GM12878 (cell line): ENCODE data around the gene MRPL20. TPM values are rescaled to one million over a fixed set of nuclear protein-coding genes. Genes with fewer than 3 reads are reported as not detected.

ENCODE experiments used
- ATAC-seq: fragments of 200-7000 bp; cut with Tn5 transposase; 3 replicates; pipeline ENCODE4 v1.9.1; 2020; ENCODE audit warnings: mild to moderate bottlenecking, moderate library complexity
- BruUV-seq: library from RNA; stranded (reverse); fragments of 400-500 nt; replicated peaks from 2 replicates; lab custom pipeline; 2021; lab: Mats Ljungman, UMichigan
- CTCF ChIA-PET: fragments of 300-600 bp; sonication (Branson Sonifier 250); formaldehyde crosslinking; extraction: SDS; loops from one replicate; lab custom pipeline; 2021; ENCODE audit warnings: inconsistent platforms; lab: Yijun Ruan, JAX
- POLR2A ChIA-PET: fragments of 350-600 bp; formaldehyde crosslinking; extraction: SDS; loops from one replicate; lab custom pipeline; 2021; ENCODE audit warnings: inconsistent platforms; lab: Charles Lee
- RAD21 ChIA-PET: fragments of 300-600 bp; sonication (Branson Sonifier 250); formaldehyde crosslinking; loops from one replicate; lab custom pipeline; 2023; ENCODE audit warnings: antibody characterized with exemption; ENCODE audit not compliant: unreplicated experiment; lab: Charles Lee
- SMC1A ChIA-PET: fragments of 300-600 bp; sonication (Branson Sonifier 250); formaldehyde crosslinking; loops from one replicate; lab custom pipeline; 2023; ENCODE audit not compliant: unreplicated experiment, uncharacterized antibody; lab: Charles Lee
- DNase-seq: peaks from one replicate; pipeline ENCODE4 v3.0.0-alpha.2; 2011; ENCODE audit warnings: low read depth, low spot score
- FAIRE-seq: peaks from 3 replicates; lab custom pipeline; 2011; peaks lifted over from hg19 to GRCh38; lab: Jason Lieb, UNC
- H2AFZ ChIP-seq: 2 replicates; pipeline ENCODE4 v1.6.0; 2011; ENCODE audit warnings: low read depth, low read length, control low read depth; ENCODE audit not compliant: control insufficient read depth
- H3K27ac ChIP-seq: 2 replicates; pipeline ENCODE4 v1.5.1; 2011; ENCODE audit warnings: control low read depth; ENCODE audit not compliant: control insufficient read depth, insufficient read depth
- H3K27me3 ChIP-seq, 2 experiments: replicated peaks in 1 of 2; 2 replicates each; pipeline versions ENCODE4 v1.6.0 to v1.6.1; 2011; ENCODE audit warnings: low read length in 1 of 2; ENCODE audit not compliant: control insufficient read depth in 2 of 2, insufficient read depth in 2 of 2
- H3K36me3 ChIP-seq, 2 experiments: 2 replicates each; pipeline ENCODE4 v1.5.1; 2011; ENCODE audit warnings: low read length in 1 of 2; ENCODE audit not compliant: control insufficient read depth in 2 of 2, insufficient read depth in 2 of 2
- H3K4me1 ChIP-seq: 2 replicates; pipeline ENCODE4 v1.6.1; 2011; ENCODE audit warnings: mild to moderate bottlenecking, low read length, moderate library complexity, mixed read lengths; ENCODE audit not compliant: control insufficient read depth, insufficient read depth
- H3K4me2 ChIP-seq: 2 replicates; pipeline ENCODE4 v1.6.0; 2011; ENCODE audit warnings: control low read depth; ENCODE audit not compliant: control insufficient read depth, insufficient read depth
- H3K4me3 ChIP-seq: fragments of 200-600 bp; sonication (generic); 2 replicates; pipeline ENCODE4 v1.5.1; 2016
- H3K79me2 ChIP-seq: 2 replicates; pipeline ENCODE4 v1.6.0; 2011; ENCODE audit warnings: low read length; ENCODE audit not compliant: control insufficient read depth, insufficient read depth
- H3K9ac ChIP-seq: 2 replicates; pipeline ENCODE4 v1.8.0; 2011; ENCODE audit warnings: low read length, control low read depth, mixed read lengths; ENCODE audit not compliant: control insufficient read depth, insufficient read depth
- H3K9me3 ChIP-seq: replicated peaks from 3 replicates; pipeline ENCODE4 v1.5.1; 2011; ENCODE audit warnings: mild to moderate bottlenecking, low read length; ENCODE audit not compliant: control insufficient read depth, insufficient read depth
- H4K20me1 ChIP-seq: 2 replicates; pipeline ENCODE4 v1.6.0; 2011; ENCODE audit not compliant: control insufficient read depth, insufficient read depth
- BHLHE40 ChIP-seq, 2 experiments: fragments of 450-650 bp in 1 of 2; IDR thresholded peaks; 2 replicates each; pipeline ENCODE4 v1.6.1; 2011 to 2017; ENCODE audit warnings: low read depth in 2 of 2, borderline replicate concordance in 1 of 2, improper control_type of control experiment in 1 of 2, low read length in 1 of 2, mild to moderate bottlenecking in 1 of 2
- CEBPZ ChIP-seq: fragments of 150-350 bp; IDR thresholded peaks from 2 replicates; pipeline ENCODE4 v1.6.1; 2016; ENCODE audit warnings: low read depth, low read length
- EED ChIP-seq: sonication (generic); IDR thresholded peaks from 2 replicates; pipeline ENCODE4 v1.6.1; 2016; ENCODE audit warnings: antibody characterized with exemption, low read depth
- HSF1 ChIP-seq: fragments of 150-350 bp; IDR thresholded peaks from 2 replicates; pipeline ENCODE4 v1.6.1; 2014; ENCODE audit warnings: mild to moderate bottlenecking, low read depth, low read length
- IKZF1 ChIP-seq: fragments of 450-650 bp; conservative IDR thresholded peaks from 2 replicates; pipeline ENCODE4 v1.6.1; 2017; ENCODE audit warnings: antibody characterized with exemption, mild to moderate bottlenecking
- IRF3 ChIP-seq: fragments of 450-650 bp; IDR thresholded peaks from 2 replicates; pipeline ENCODE4 v1.6.1; 2014; ENCODE audit warnings: mild to moderate bottlenecking
- IRF4 ChIP-seq: IDR thresholded peaks from 2 replicates; pipeline ENCODE4 v1.6.1; 2011; ENCODE audit warnings: low read depth, low read length
- PML ChIP-seq: IDR thresholded peaks from 2 replicates; pipeline ENCODE4 v1.6.1; 2012; ENCODE audit warnings: low read length, inconsistent platforms
- STAT1 ChIP-seq: fragments of 450-650 bp; conservative IDR thresholded peaks from 2 replicates; pipeline ENCODE4 v1.6.1; 2014; ENCODE audit warnings: antibody characterized with exemption, mild to moderate bottlenecking
- STAT3 ChIP-seq: IDR thresholded peaks from 2 replicates; pipeline ENCODE4 v1.6.1; 2011; ENCODE audit warnings: low read depth, low read length, improper control_type of control experiment
- YBX1 ChIP-seq: fragments of 450-650 bp; IDR thresholded peaks from 2 replicates; pipeline ENCODE4 v1.6.1; 2016; ENCODE audit warnings: antibody characterized with exemption
- ZNF24 ChIP-seq: fragments of 450-650 bp; IDR thresholded peaks from 2 replicates; pipeline ENCODE4 v1.6.1; 2017; ENCODE audit warnings: antibody characterized with exemption, mild to moderate bottlenecking
- ZNF622 ChIP-seq: fragments of 450-650 bp; IDR thresholded peaks from 2 replicates; pipeline ENCODE4 v1.6.1; 2017; ENCODE audit warnings: mild to moderate bottlenecking, inconsistent platforms
- WGBS: methylation state at CpG from one replicate; pipeline ENCODE4 v1.1.6; 2016; ENCODE audit warnings: low lambda C conversion rate; ENCODE audit not compliant: insufficient replicate concordance, insufficient coverage; ENCODE audit errors: missing lambda C conversion rate; 5-methylcytosine and 5-hydroxymethylcytosine counted together
- in situ Hi-C: fragments of 300-500 bp; cut with MboI; formaldehyde crosslinking; loops from 9 replicates; pipeline ENCODE4 v1.14.3; 2018; ENCODE audit warnings: mixed read lengths
- intact Hi-C: fragments of 100-400 bp; cut with micrococcal nuclease; formaldehyde crosslinking; loops from one replicate; pipeline ENCODE4 v1.14.2; 2022; ENCODE audit not compliant: unreplicated experiment
- polyA plus RNA-seq, 11 experiments: library from polyadenylated mRNA; depleted of rRNA in 4 of 11; unstranded in 6 of 11; stranded (reverse) in 5 of 11; fragments of >200 nt; fragmentation: Nextera tagmentation in 4 of 11; fragmentation: Illumina TruSeq in 1 of 11; extraction: Ambion mirVana in 4 of 11; extraction: Trizol in 1 of 11; gene quantifications; 1 replicate in 1 of 11; 2 replicates in 10 of 11; pipeline versions ENCODE4 v1.2.1 to v1.2.3, GENCODE V29; 2011 to 2016; ENCODE audit warnings: inconsistent platforms in 2 of 11, missing spikeins in 2 of 11, low read depth in 1 of 11
- total RNA-seq, 4 experiments: library from RNA; depleted of rRNA in 3 of 4; stranded (reverse); fragments of >200 nt in 3 of 4; fragmentation: Illumina TruSeq in 1 of 4; extraction: Trizol in 1 of 4; gene quantifications; 2 replicates each; pipeline versions ENCODE4 v1.2.1 to v1.2.3, GENCODE V29; 2013 to 2021

The MRPL20 gene
- total and polyA plus RNA-seq, 10 of the 15 experiments (the other 5 are each of a cell fraction or from before 2014, with no cell fraction given), result 129 to 525 (median 255) TPM

- H3K9ac ChIP-seq, result no peak overlapping the region
- no TSS peak for BruUV-seq
- no peak for TF ChIP-seq PML
- TF ChIP-seq YBX1, result no peak
- no peak for TF ChIP-seq STAT1
- no peak for TF ChIP-seq ZNF24
- no peak for TF ChIP-seq IKZF1
- no peak for TF ChIP-seq IRF4
- no peak for TF ChIP-seq CEBPZ
- no peak for TF ChIP-seq EED
- no peak for TF ChIP-seq ZNF622
- no peak for TF ChIP-seq IRF3
- TF ChIP-seq HSF1, result no peak
- TF ChIP-seq STAT3, result no peak
- no peak for TF ChIP-seq BHLHE40 (IDR thresholded peaks at IDR 0.05; ENCODE audit: borderline replicate concordance in 1 of 2, low read depth in 2 of 2, low read length in 1 of 2)
Observed at GRCh38 chr1:1439546-1440261, 32.6 kb upstream of the MRPL20 start.

More at GRCh38 chr1:1439546-1440261, 32.6 kb upstream of the MRPL20 start:
- Histone ChIP-seq H3K4me3 (no peak overlapping the region), H3K36me3 (no peaks in the 10 kb centered on the region), H3K4me1 (peaks cover 15% of the 10 kb centered on the region), H3K4me2 (no peak overlapping the region), H3K79me2 (no peaks in the 10 kb centered on the region), H3K27me3 (peaks cover 0 to 4% of the 10 kb centered on the region in 2 experiments; a peak in 2 of 4 replicates), H2AFZ (no peak overlapping the region), H3K27ac (no peak overlapping the region), H4K20me1 (no peaks in the 10 kb centered on the region), H3K9me3 (no peaks in the 10 kb centered on the region)
- intact Hi-C loops, result loop anchor here (2.0 kb wide), 3 partner anchors 33 to 65 kb away; partner anchors contain the start of genes CCNL2 and MRPL20
- ChIA-PET RAD21 (interaction anchor here (1.2 to 1.9 kb wide), 3 partner anchors 32 to 40 kb away, joined by 3 to 4 read pairs (median 3); partner anchors contain the start of gene MRPL20), POLR2A (interaction anchor here (1.5 kb wide), 1 partner anchor 41 kb away, joined by 4 read pairs; the partner anchor contains the start of gene CCNL2), SMC1A (interaction anchor here (1.5 kb wide), 1 partner anchor 32 kb away, joined by 5 read pairs; no protein-coding TSS in a partner anchor), CTCF (interaction anchor here (1.2 to 2.7 kb wide), 5 partner anchors 16 to 67 kb away, joined by 3 to 17 read pairs (median 15); partner anchors contain the start of gene MRPL20)
- FAIRE-seq, result no peak
- 89% methylated on average over 41 of the region's 82 CpGs for WGBS
- no peak for ATAC-seq
- in situ Hi-C loops, result no loop called here
- no peak for DNase-seq
